Activated T-helper 1 cell treated with anti-CD3 and anti-CD28 coated beads, Interleukin-12 subunit alpha, Interleukin-12 subunit beta, Interleukin-2, Interleukin-4 antibody, amounts not matched to agents 30 ng/mL and 10 ng/mL and 1 ng/mL, durations not matched to agents 14 hours and 24 hours and 36 hours (primary cell): ENCODE data around the gene ZNF574. TPM values are rescaled to one million over a fixed set of nuclear protein-coding genes. Genes with fewer than 3 reads are reported as not detected.
A peak's percentile ranks its signal among the peaks of the same experiment; 100 is the strongest.

Experiments used
- DNase-seq: peaks from one replicate; pipeline ENCODE4 v3.0.0; 2021; ENCODE audit warnings: low spot score
- H3K27ac Mint-ChIP-seq: one replicate; pipeline ENCODE4 v1.8.0; 2021; ENCODE audit warnings: mild to moderate bottlenecking, mixed read lengths
- H3K27me3 Mint-ChIP-seq: one replicate; pipeline ENCODE4 v1.8.0; 2022; ENCODE audit warnings: mild to moderate bottlenecking, moderate library complexity, mixed read lengths; ENCODE audit not compliant: insufficient read depth
- H3K36me3 Mint-ChIP-seq: one replicate; pipeline ENCODE4 v1.8.0; 2021; ENCODE audit warnings: low read depth, mixed read lengths
- H3K4me1 Mint-ChIP-seq: one replicate; pipeline ENCODE4 v1.8.0; 2021; ENCODE audit warnings: low read depth, mixed read lengths
- H3K4me3 Mint-ChIP-seq: one replicate; pipeline ENCODE4 v1.8.0; 2021; ENCODE audit warnings: mild to moderate bottlenecking, moderate library complexity, mixed read lengths
- H3K9me3 Mint-ChIP-seq: one replicate; pipeline ENCODE4 v1.8.0; 2021; ENCODE audit warnings: mixed read lengths
- intact Hi-C: fragments of 100-400 bp; cut with micrococcal nuclease; formaldehyde crosslinking; loops from one replicate; pipeline ENCODE4 v1.15.1; 2024
- total RNA-seq: library from RNA; stranded (reverse); gene quantifications from 2 replicates; pipeline ENCODE4 v1.2.3, GENCODE V29; 2022

Gene ZNF574
- total RNA-seq, 1 donor from 2014 or later = 17.8 TPM

GRCh38 chr19:42105368-42105767 is 29.4 kb downstream of the ZNF574 start:
- peak overlapping the region; percentile 11 for H3K27ac Mint-ChIP-seq

GRCh38 chr19:42108527-42109389 is 32.8 kb downstream of the ZNF574 start:
- no peaks in the 10 kb centered on the region for H3K9me3 Mint-ChIP-seq
- peaks cover 43% of the 10 kb centered on the region for H3K4me1 Mint-ChIP-seq
- H3K4me3 Mint-ChIP-seq = no peak overlapping the region
- intact Hi-C loops = loop anchor here (1.0 to 2.0 kb wide), 12 partner anchors 14 to 332 kb away; partner anchors contain the start of genes GSK3A, MEGF8, POU2F2 and ZNF526
- peak; percentile 82 for DNase-seq
- peak overlapping the region; percentile 42 for H3K27ac Mint-ChIP-seq
- no peaks in the 10 kb centered on the region for H3K27me3 Mint-ChIP-seq
- H3K36me3 Mint-ChIP-seq = peaks cover 31% of the 10 kb centered on the region

More at GRCh38 chr19:42105368-42105767, 29.4 kb downstream of the ZNF574 start:
- intact Hi-C loops = no loop called here
- H3K4me1 Mint-ChIP-seq = peaks cover 34% of the 10 kb centered on the region
- no peaks in the 10 kb centered on the region for H3K9me3 Mint-ChIP-seq
- no peak for DNase-seq
- H3K27me3 Mint-ChIP-seq = no peaks in the 10 kb centered on the region
- H3K36me3 Mint-ChIP-seq = peaks cover 23% of the 10 kb centered on the region
- no peak overlapping the region for H3K4me3 Mint-ChIP-seq

- Mint-ChIP-seq H3K27ac (no peak overlapping the region), H3K9me3 (no peaks in the 10 kb centered on the region), H3K4me1 (peaks cover 49% of the 10 kb centered on the region), H3K27me3 (no peaks in the 10 kb centered on the region), H3K4me3 (no peak overlapping the region), H3K36me3 (peaks cover 35% of the 10 kb centered on the region)
- DNase-seq = no peak
- intact Hi-C loops = loop anchor here (2.0 kb wide), 2 partner anchors 67 to 287 kb away; no protein-coding TSS in a partner anchor
Observed at GRCh38 chr19:42109896-42110295, 33.9 kb downstream of the ZNF574 start.

- Mint-ChIP-seq H3K9me3 (no peaks in the 10 kb centered on the region), H3K27me3 (no peaks in the 10 kb centered on the region), H3K4me1 (peaks cover 49% of the 10 kb centered on the region), H3K27ac (no peak overlapping the region), H3K4me3 (no peak overlapping the region), H3K36me3 (peaks cover 38% of the 10 kb centered on the region)
- DNase-seq = no peak
- intact Hi-C loops = no loop called here
Observed at GRCh38 chr19:42110658-42111057, 34.7 kb downstream of the ZNF574 start.

- H3K27ac Mint-ChIP-seq = peak overlapping the region; percentile 32
- DNase-seq = no peak
- H3K9me3 Mint-ChIP-seq = no peaks in the 10 kb centered on the region
- H3K36me3 Mint-ChIP-seq = peaks cover 44% of the 10 kb centered on the region
- intact Hi-C loops = no loop called here
- H3K4me3 Mint-ChIP-seq = no peak overlapping the region
- H3K4me1 Mint-ChIP-seq = peaks cover 50% of the 10 kb centered on the region
- H3K27me3 Mint-ChIP-seq = no peaks in the 10 kb centered on the region
Observed at GRCh38 chr19:42111384-42111783, 35.4 kb downstream of the ZNF574 start.

- Mint-ChIP-seq H3K4me3 (no peak overlapping the region), H3K9me3 (no peaks in the 10 kb centered on the region), H3K36me3 (peaks cover 44% of the 10 kb centered on the region), H3K4me1 (peaks cover 50% of the 10 kb centered on the region), H3K27ac (peak overlapping the region; percentile 32), H3K27me3 (no peaks in the 10 kb centered on the region)
- no peak for DNase-seq
- intact Hi-C loops = no loop called here
Observed at GRCh38 chr19:42111811-42112210, 35.8 kb downstream of the ZNF574 start.

- H3K4me3 Mint-ChIP-seq = no peak overlapping the region
- intact Hi-C loops = no loop called here
Observed at GRCh38 chr19:42113641-42114348, 37.8 kb downstream of the ZNF574 start.

GRCh38 chr19:42114412-42114811 is 38.4 kb downstream of the ZNF574 start:
- H3K27ac Mint-ChIP-seq = no peak overlapping the region
- DNase-seq = no peak
- no peak overlapping the region for H3K4me3 Mint-ChIP-seq
- intact Hi-C loops = no loop called here
- peaks cover 44% of the 10 kb centered on the region for H3K36me3 Mint-ChIP-seq
- H3K4me1 Mint-ChIP-seq = peaks cover 44% of the 10 kb centered on the region
- H3K27me3 Mint-ChIP-seq = no peaks in the 10 kb centered on the region
- H3K9me3 Mint-ChIP-seq = no peaks in the 10 kb centered on the region

More at GRCh38 chr19:42113641-42114348, 37.8 kb downstream of the ZNF574 start:
- no peaks in the 10 kb centered on the region for H3K27me3 Mint-ChIP-seq
- DNase-seq = no peak
- peak overlapping the region; percentile 15 for H3K27ac Mint-ChIP-seq
- no peaks in the 10 kb centered on the region for H3K9me3 Mint-ChIP-seq
- H3K4me1 Mint-ChIP-seq = peaks cover 42% of the 10 kb centered on the region
- H3K36me3 Mint-ChIP-seq = peaks cover 44% of the 10 kb centered on the region

- Mint-ChIP-seq H3K9me3 (no peaks in the 10 kb centered on the region), H3K27ac (no peak overlapping the region), H3K4me3 (no peak overlapping the region), H3K36me3 (peaks cover 44% of the 10 kb centered on the region), H3K4me1 (peaks cover 44% of the 10 kb centered on the region), H3K27me3 (no peaks in the 10 kb centered on the region)
- intact Hi-C loops = no loop called here
- no peak for DNase-seq
Observed at GRCh38 chr19:42115219-42115618, 39.3 kb downstream of the ZNF574 start.

GRCh38 chr19:42115705-42116104 is 39.7 kb downstream of the ZNF574 start:
- Mint-ChIP-seq H3K9me3 (no peaks in the 10 kb centered on the region), H3K4me1 (peaks cover 47% of the 10 kb centered on the region), H3K27ac (peak overlapping the region; percentile 46), H3K27me3 (no peaks in the 10 kb centered on the region), H3K36me3 (peaks cover 45% of the 10 kb centered on the region), H3K4me3 (no peak overlapping the region)
- intact Hi-C loops = no loop called here
- DNase-seq = no peak

GRCh38 chr19:42116308-42117075 is 40.5 kb downstream of the ZNF574 start:
- Mint-ChIP-seq H3K36me3 (peaks cover 40% of the 10 kb centered on the region), H3K9me3 (no peaks in the 10 kb centered on the region), H3K27me3 (no peaks in the 10 kb centered on the region), H3K27ac (no peak overlapping the region), H3K4me3 (no peak overlapping the region), H3K4me1 (peaks cover 53% of the 10 kb centered on the region)
- intact Hi-C loops = no loop called here
- no peak for DNase-seq

- intact Hi-C loops = no loop called here
- Mint-ChIP-seq H3K4me3 (no peak overlapping the region), H3K27me3 (no peaks in the 10 kb centered on the region), H3K36me3 (peaks cover 41% of the 10 kb centered on the region), H3K4me1 (peaks cover 52% of the 10 kb centered on the region), H3K9me3 (no peaks in the 10 kb centered on the region), H3K27ac (no peak overlapping the region)
- no peak for DNase-seq
Observed at GRCh38 chr19:42117076-42117475, 41.1 kb downstream of the ZNF574 start.
